ENCODE results near the gene ORC5.

DNA sequence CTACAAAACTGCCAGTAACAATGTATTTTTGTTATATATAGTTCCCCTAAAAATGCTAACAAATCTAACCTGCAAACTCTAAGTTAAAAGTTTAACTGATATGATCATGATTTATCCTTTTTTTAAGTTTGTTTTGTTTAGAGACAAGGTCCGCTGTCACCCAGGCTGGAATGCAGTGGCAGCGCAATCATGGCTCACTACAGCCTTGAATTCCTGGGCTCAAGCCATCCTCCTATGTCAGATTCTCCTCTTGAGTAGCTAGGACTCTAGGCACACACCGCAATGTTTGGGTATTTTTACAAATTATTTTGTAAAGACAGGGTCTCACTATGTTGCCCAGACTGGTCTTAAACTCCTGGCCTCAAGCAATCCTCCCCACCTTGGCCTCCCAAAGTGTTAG is 46.6 kb downstream of the ORC5 start:
- TF ChIP-seq, protein P1, sequence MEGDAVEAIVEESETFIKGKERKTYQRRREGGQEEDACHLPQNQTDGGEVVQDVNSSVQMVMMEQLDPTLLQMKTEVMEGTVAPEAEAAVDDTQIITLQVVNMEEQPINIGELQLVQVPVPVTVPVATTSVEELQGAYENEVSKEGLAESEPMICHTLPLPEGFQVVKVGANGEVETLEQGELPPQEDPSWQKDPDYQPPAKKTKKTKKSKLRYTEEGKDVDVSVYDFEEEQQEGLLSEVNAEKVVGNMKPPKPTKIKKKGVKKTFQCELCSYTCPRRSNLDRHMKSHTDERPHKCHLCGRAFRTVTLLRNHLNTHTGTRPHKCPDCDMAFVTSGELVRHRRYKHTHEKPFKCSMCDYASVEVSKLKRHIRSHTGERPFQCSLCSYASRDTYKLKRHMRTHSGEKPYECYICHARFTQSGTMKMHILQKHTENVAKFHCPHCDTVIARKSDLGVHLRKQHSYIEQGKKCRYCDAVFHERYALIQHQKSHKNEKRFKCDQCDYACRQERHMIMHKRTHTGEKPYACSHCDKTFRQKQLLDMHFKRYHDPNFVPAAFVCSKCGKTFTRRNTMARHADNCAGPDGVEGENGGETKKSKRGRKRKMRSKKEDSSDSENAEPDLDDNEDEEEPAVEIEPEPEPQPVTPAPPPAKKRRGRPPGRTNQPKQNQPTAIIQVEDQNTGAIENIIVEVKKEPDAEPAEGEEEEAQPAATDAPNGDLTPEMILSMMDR (IDR thresholded peaks at IDR 0.05; ENCODE audit: low read length): no peak
- no peak for TF ChIP-seq EZH2 (IDR thresholded peaks at IDR 0.05; ENCODE audit: borderline replicate concordance, low read length)

Data from OCI-LY1 (cell line).